Right atrium auricular region (tissue), 2 donors: ENCODE measurements around the gene RHOU. TPM values are rescaled to one million over a fixed set of nuclear protein-coding genes. Genes with fewer than 3 reads are reported as not detected.

ENCODE experiments used
- DNase-seq: peaks from one replicate; pipeline ENCODE4 v3.0.0-alpha.2; 2019; ENCODE audit warnings: low spot score
- H3K27ac ChIP-seq, 2 donors: fragments of 200-600 bp; sonication (generic); 1 replicate in 1 of 2; 2 replicates in 1 of 2; pipeline ENCODE4 v1.5.1; 2016 to 2019
- H3K27me3 ChIP-seq, 2 donors: fragments of 200-600 bp; sonication (generic); one replicate each; pipeline versions ENCODE4 v1.5.1 to v1.6.0; 2017 to 2019
- H3K36me3 ChIP-seq: fragments of 200-600 bp; sonication (generic); one replicate; pipeline ENCODE4 v1.5.1; 2016
- H3K4me1 ChIP-seq, 2 donors: fragments of 200-600 bp; sonication (generic); one replicate each; pipeline versions ENCODE4 v1.5.1 to v1.6.0; 2017 to 2019
- H3K4me3 ChIP-seq, 2 donors: fragments of 200-600 bp; sonication (generic); 1 replicate in 1 of 2; 2 replicates in 1 of 2; pipeline ENCODE4 v1.5.1; 2017 to 2019; ENCODE audit warnings: mild to moderate bottlenecking in 1 of 2, moderate library complexity in 1 of 2
- H3K9me3 ChIP-seq, 2 donors: fragments of 200-600 bp; sonication (generic); one replicate each; pipeline ENCODE4 v1.5.1; 2019
- total RNA-seq, 2 donors: library from RNA; depleted of rRNA; stranded (reverse); fragments of >200 nt; gene quantifications; one replicate each; pipeline ENCODE4 v1.1.0, GENCODE V29; 2016
- TF ChIP-seq, protein P1 (sequence below), 2 donors: fragments of 200-600 bp; sonication (generic); IDR thresholded peaks; one replicate each; pipeline ENCODE4 v1.5.1; 2019; ENCODE audit warnings: antibody characterized with exemption in 2 of 2

RHOU gene
- total RNA-seq, 2 donors from 2014 or later, result 6.0 to 12.2 TPM

- H3K9me3 ChIP-seq, result no peaks in the 10 kb centered on the region
- H3K27me3 ChIP-seq, result no peaks in the 10 kb centered on the region
These were observed 15.6 kb downstream of the RHOU start for GRCh38 chr1:228750915-228751314.

DNA sequence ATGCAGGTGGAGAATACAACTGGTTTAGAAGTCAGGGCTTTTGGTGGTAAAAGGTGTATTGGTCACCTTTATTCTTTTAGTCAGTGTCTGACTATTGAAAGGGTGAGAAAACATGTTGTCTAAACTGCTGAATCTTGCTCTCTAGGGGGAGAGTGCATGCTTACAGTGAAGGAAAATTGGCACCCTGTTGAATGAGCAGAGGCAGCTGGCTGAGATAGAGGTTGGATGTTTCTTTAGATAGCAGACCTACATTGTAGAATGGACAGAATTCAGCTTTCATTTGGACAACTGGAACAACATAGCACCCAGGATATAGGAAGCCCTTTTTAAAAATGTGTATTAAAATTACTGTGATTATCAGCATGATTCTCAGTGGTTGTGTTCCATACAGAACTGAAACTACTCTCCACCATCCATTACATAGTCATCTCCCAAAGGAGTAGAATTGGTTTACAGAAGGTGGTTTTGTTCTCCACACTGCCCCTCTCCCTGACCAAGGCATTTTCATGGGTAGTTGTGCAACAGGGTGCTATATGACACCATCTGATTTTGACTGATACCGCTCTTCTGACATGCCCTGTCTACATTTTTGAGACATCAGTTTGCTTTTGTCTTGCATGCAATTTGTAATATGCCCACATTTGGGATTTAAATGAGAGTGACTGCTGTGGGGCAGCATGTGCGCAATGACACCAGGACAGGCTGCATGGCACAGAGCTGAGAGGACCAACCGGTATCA lies 16.2 kb downstream of the RHOU start:
- Histone ChIP-seq H3K27ac (no peak overlapping the region), H3K4me3 (no peak overlapping the region), H3K9me3 (no peaks in the 10 kb centered on the region), H3K4me1 (no peaks in the 10 kb centered on the region), H3K36me3 (no peaks in the 10 kb centered on the region), H3K27me3 (no peaks in the 10 kb centered on the region)
- TF ChIP-seq, protein P1, sequence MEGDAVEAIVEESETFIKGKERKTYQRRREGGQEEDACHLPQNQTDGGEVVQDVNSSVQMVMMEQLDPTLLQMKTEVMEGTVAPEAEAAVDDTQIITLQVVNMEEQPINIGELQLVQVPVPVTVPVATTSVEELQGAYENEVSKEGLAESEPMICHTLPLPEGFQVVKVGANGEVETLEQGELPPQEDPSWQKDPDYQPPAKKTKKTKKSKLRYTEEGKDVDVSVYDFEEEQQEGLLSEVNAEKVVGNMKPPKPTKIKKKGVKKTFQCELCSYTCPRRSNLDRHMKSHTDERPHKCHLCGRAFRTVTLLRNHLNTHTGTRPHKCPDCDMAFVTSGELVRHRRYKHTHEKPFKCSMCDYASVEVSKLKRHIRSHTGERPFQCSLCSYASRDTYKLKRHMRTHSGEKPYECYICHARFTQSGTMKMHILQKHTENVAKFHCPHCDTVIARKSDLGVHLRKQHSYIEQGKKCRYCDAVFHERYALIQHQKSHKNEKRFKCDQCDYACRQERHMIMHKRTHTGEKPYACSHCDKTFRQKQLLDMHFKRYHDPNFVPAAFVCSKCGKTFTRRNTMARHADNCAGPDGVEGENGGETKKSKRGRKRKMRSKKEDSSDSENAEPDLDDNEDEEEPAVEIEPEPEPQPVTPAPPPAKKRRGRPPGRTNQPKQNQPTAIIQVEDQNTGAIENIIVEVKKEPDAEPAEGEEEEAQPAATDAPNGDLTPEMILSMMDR (IDR thresholded peaks at IDR 0.05), result no peak
- DNase-seq, result no peak

More at GRCh38 chr1:228750915-228751314, 15.6 kb downstream of the RHOU start:
- TF ChIP-seq, protein P1 (IDR thresholded peaks at IDR 0.05), result no peak
- Histone ChIP-seq H3K4me3 (no peak overlapping the region), H3K27ac (no peak overlapping the region), H3K4me1 (no peaks in the 10 kb centered on the region), H3K36me3 (no peaks in the 10 kb centered on the region)
- no peak for DNase-seq

DNA sequence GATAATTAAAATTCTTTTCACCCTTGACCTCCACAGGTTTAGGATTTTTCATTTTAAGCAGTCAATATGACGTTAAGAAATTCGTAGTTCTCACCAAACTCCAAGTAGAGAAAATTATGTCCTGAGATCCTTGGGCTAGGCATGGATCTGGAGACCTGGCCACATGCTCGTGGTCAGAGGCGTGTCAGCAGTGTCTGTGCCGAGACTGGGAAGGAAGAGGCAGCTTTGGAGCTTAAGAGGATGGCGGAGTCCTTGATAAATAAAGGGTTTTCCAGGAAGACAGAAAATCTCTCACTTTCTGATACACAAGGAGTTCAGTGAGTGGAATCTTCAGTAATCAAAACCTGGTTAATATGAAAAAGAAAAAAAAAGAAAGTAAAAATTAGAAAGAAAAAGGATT lies 17.0 kb downstream of the RHOU start:
- DNase-seq, result no peak
- Histone ChIP-seq H3K4me1 (no peaks in the 10 kb centered on the region), H3K27me3 (no peaks in the 10 kb centered on the region), H3K36me3 (no peaks in the 10 kb centered on the region), H3K27ac (no peak overlapping the region), H3K9me3 (peaks cover 0 to 3% of the 10 kb centered on the region in 2 donors), H3K4me3 (no peak overlapping the region)
- TF ChIP-seq, protein P1 (IDR thresholded peaks at IDR 0.05), result no peak

DNA sequence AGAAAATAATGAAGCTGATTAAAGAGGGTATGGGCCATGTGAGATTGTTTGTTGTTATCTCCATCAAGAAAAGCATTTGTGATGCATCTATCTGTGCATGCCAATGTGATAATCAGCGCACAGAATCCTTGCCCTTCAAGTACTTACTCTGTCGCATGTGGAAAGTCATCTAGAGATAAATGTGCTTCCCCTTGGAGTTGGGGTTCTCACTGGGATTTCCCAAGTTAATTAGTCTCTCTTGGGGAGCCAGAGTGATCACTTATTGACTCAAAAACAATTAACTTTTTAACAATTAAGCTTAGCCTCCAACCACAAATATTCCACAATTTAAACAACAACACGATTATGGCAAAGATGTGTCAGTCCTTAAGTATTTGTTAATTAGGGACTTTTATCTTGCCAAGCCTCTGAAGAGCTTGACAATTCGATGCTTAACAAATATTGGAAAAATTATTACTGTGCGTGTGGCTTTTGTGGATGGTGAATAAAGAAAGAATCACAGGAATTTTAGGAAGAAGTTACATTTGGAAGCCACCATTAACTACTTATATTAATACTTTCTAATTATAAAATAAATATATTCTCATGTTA lies 17.5 kb downstream of the RHOU start:
- Histone ChIP-seq H3K36me3 (no peaks in the 10 kb centered on the region), H3K4me1 (no peaks in the 10 kb centered on the region), H3K4me3 (no peak overlapping the region), H3K9me3 (peaks cover 0 to 3% of the 10 kb centered on the region in 2 donors), H3K27me3 (no peaks in the 10 kb centered on the region), H3K27ac (no peak overlapping the region)
- TF ChIP-seq, protein P1 (IDR thresholded peaks at IDR 0.05), result no peak
- DNase-seq, result no peak

DNA sequence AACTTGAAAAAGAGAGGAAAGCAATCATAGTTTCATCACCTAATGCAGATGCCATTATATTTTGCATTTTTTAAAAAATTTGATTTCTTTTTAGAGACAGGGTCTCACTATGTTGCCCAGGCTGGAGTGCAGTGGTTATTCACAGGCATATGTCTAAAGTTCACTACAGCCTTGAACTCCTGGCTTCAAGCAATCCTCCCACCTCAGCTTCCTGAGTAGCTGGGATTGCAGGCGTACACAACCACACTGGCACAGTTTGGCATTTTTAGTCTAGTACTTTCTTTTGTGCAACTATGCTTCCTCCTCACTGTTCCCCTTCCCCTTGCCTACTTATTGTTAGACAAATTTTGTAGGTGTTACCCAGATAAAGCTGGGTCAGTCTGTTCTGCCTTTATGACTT lies 18.0 kb downstream of the RHOU start:
- Histone ChIP-seq H3K9me3 (peaks cover 0 to 3% of the 10 kb centered on the region in 2 donors), H3K36me3 (no peaks in the 10 kb centered on the region), H3K4me1 (no peaks in the 10 kb centered on the region), H3K27ac (no peak overlapping the region), H3K27me3 (no peaks in the 10 kb centered on the region), H3K4me3 (no peak overlapping the region)
- TF ChIP-seq, protein P1 (IDR thresholded peaks at IDR 0.05), result no peak
- no peak for DNase-seq
